Inferior parietal cortex (tissue), 1 donor: ENCODE data around the gene AGBL4.

Experiments used
- DNase-seq: peaks from one replicate; pipeline ENCODE4 v3.0.0-alpha.2; 2016; ENCODE audit errors: extremely low spot score

The AGBL4 gene

DNA sequence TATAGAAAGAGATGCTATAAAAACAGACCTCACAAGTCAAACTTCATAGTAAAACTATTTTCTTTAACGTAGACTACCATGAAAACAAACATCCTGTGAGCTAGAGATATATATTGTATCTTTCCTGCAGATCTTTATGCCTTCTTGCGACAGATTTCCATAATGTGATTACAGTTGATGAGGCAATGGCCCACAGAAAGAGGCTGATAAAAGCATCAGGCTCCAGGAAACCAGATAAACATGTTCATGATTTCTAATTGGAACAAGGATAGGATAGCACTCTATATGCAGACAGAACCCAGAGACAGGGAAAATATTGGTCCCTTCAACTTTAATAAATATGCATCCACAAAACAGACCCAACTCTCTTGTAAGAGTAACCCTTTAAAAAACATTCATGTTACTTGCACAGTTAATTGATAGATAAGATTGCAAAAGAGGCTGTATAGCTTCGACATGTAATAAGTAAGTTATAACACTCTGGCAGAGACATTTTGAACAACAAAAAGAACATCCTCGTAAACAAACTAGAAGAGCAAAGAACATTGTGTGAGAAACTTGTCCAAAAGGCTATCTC, 329.4 kb downstream of the AGBL4 start:
- no peak for DNase-seq

DNA sequence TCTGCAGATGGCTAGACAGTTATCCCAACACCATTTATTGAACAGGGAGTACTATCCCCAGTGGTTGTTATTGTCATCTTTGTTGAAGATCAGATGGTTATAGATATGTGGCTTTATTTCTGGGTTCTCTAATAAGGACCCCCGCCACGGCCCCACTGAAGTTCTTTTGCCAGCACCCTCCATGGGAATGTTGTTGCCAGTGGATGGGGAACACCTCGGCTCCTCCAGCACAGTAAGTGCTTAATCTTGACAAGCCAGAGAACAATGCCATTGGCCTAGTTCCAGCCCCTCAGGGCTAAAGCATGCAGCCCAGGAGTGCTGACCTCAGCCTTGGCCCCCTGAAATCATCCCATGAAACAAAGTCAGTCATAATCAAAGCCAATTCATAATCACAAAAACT, 337.6 kb downstream of the AGBL4 start:
- DNase-seq: no peak

DNA sequence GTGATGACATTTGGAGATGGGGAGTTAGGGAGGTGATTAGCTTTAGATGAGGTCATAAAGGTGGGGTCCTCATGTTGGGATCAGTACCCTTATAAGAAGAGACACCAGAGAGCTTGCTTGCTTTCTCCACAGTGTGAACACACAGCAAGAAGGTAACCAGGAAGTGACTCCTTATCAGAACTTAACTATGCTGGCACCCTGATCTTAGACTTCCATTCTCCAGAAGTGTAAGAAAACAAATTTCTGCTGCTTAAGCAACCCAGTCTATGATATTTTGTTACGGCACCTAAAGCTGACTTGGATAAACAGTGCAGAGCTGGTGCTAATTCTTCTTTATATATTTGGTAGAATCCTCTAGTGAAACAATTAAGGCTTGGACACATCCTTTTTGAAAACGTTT, 346.0 kb downstream of the AGBL4 start:
- no peak for DNase-seq

DNA sequence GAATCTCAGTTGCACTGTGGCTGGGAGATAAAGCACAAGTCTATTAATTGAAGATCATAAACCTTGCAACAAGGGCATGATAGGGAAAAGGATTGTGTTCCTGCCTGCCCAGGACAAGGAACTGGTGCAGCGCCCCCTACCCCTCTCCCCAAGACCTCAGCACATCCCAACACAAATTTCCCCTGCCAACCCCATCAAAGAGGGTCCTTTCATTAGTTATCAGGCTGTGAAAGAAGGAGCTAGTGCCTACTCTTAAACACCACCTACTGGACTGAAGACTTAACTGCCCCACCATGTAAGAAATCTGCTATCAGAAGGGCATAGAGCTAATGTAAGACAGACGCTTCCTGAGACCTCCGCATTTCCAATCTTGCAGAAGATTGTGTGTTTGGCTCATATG, 372.6 kb downstream of the AGBL4 start:
- DNase-seq: no peak

DNA sequence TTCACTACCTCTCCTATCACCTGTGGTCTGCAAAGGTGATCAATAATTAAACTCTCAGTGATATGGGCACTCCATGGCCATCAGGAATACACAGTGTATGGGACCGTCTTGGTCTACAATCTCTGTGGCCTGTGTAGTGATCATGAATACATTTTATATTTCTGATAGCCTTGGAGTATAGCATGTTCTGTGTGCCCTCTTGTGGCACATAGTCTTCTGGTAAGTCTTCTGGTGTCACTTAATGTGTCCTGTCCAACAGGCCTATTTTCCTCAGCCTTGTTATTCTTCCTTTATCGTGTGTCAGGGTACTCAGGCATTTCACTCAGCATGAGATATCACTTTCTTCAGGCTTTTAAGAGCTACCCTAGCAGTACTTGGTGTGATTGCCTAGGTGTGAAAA, 393.6 kb downstream of the AGBL4 start:
- DNase-seq: no peak

DNA sequence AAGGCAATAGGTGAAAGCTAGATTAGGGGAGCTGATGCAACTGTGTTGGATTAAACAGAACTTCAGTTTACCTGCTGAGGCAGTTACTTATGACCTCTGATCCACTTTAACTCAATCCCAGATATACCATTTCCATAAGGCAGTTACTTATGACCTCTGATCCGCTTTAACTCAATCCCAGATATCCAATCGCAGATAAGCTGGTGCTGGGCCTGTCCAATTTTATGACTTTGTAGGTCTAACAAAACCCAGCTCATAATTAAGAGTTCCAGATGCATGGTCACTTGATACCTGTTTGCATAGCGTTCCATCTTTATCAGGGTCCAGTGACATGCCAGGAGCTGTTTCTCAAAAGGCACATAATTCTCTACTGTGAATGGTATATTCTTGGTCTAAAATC, 396.0 kb downstream of the AGBL4 start:
- DNase-seq: no peak

DNA sequence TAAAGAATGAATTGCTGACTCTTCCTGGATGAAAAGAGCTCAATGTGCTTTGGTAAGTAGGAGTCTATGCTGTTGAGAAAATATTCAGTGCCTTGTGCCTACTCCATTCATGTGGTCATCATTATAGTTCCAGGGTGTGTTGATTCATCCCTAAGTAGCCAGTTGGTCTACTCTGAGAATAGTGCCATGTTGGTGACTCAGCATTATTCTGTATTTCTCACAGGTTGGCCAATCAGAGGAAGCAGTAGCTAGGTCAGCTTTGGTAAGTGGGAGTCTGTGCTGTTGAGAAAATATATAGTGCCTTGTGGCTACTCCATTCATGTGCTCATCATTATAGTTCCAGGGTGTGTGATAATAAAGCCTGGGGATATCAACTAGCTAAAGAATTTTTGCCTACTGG, 397.3 kb downstream of the AGBL4 start:
- no peak for DNase-seq

DNA sequence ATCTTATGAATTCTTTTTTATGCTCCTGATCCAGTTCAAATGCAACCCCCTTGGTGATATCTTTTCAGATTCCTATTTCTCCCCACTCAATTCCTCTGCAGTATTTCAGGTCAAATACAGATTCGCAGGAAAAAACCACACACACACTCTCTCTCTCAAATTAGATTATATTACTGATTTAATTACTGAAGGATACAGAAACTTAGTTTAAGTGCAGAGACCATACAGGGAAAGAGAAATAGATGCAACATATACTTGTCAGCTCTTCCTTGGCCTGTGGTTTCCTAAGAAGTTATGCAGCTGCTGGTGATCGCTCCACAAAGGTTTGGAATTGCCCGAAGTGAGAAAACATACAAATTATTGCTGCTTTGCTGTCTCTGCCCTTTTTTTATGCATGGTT, 400.9 kb downstream of the AGBL4 start:
- no peak for DNase-seq

DNA sequence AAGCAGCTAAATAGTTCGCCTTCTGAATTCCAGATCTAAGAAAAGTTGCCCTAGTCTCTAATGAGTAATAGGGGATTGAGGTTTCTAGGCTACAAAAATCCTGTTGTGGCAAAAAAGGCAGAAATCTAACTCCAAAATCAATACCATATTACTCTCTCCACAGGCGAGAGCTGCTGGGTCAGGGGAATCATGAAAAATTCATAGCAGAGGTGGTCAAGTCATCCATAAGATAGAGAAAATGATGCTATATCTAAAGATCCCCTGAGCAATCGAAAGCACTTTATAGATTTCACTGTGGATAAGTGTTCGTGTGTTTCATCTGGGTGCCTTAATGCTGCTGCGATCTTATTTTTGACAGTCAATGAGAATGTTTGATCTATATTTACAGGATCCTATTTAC, 417.7 kb downstream of the AGBL4 start:
- no peak for DNase-seq

DNA sequence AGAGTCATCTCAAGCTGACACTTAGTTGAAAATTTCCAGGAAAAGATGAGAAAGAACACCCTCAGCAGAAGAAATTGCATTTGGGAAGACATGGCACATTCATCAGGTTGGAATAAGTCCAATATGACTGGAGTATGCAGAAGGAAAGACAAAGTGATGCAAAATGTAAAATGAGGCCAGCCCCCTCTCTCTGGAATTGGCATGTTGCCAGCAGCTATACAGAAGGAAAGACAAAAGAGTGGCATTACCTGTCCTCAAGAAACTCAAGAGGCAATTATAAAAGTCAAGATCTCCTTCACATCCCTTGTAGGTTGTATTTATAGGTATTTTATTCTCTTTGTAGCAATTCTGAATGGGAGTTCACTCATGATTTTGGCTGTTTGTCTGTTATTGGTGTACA, 426.3 kb downstream of the AGBL4 start:
- no peak for DNase-seq

DNA sequence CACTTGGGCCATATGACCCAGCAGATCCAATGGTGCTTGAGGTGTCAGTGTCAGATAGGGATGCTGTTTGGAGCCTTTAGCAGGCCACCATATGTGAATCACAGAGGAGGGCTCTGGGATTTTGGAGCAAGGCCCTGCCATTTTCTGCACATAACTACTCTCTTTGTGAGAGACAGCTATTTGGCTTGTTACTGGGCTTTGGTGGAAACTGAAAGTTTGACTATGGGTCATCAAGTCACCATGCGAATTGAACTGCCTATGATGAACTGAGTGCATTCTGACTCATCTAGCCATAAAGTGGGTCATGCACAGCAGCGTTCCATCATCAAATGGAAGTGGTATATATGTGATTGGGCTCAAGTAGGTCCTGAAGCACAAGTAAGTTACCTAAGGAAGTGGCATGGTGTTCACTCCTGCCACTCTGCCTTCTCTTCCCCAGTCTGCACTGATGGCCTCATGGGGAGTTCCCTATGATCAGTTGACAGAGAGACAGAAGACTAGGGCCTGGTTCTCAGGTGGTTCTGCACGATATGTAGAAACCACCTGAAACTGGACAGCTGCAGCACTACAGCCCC, 447.3 kb downstream of the AGBL4 start:
- no peak for DNase-seq

DNA sequence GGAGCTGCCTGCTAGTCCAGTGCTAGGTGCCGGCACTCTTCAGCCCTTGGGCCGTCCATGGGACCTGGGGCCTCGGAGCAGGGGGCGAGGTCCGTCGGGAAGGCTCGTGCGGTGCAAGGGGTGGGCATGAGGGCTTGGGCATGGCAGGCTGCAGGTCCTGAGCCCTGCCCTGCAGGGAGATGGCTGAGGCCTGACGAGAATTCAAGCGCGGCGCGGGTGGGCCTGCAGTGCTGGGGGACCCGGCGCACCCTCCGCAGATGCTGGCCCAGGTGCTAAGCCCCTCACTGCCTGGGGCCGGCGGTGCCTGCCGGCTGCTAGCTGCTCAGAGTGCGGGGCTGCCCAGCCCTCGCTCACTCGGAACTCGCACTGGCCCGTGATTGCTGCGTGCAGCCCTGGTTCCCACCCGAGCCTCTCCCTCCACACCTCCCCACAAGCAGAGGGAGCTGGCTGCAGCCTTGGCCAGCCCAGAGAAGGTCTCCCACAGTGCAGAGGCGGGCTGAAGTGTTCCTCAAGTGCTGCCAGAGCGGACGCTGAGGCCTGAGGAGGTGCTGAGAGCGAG, 467.0 kb downstream of the AGBL4 start:
- DNase-seq: no peak

DNA sequence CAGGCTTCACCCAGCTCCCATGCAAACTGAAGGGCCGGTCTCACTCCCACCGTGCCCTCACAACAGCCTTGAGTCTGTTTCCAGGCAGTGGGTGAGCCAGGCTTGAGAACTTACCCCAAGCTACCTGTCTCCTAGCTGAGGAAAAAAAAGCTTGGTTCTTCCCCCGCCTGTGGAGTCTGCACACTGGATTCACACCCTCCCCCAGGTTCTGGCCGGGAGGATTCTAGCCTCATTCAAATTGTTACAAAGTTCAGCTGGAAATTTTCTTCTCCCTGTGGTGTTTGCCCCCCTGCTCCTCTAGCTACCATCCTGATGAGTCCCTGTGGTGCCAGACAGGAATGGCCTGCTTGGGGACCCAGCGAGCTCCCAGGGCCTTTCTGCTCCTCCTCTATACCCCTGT, 471.7 kb downstream of the AGBL4 start:
- DNase-seq: no peak

DNA sequence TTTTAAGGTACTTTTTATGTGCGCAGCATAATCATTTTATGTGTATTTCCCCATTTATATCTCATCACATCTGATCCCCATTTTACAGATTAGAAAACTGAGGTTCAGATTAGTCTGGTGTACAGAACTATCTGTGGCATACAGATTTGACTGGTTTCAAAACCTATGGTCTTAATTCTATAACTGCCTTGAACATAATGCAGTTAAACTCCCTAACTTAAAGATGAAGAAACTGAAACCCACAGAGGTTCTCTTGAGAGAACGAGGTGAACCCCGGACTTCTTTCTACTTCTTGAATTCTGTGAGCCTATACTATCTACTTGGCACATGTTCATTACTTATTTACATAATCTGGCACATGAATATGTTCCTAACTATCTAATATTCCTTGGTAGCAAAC, 479.1 kb downstream of the AGBL4 start:
- DNase-seq: no peak

DNA sequence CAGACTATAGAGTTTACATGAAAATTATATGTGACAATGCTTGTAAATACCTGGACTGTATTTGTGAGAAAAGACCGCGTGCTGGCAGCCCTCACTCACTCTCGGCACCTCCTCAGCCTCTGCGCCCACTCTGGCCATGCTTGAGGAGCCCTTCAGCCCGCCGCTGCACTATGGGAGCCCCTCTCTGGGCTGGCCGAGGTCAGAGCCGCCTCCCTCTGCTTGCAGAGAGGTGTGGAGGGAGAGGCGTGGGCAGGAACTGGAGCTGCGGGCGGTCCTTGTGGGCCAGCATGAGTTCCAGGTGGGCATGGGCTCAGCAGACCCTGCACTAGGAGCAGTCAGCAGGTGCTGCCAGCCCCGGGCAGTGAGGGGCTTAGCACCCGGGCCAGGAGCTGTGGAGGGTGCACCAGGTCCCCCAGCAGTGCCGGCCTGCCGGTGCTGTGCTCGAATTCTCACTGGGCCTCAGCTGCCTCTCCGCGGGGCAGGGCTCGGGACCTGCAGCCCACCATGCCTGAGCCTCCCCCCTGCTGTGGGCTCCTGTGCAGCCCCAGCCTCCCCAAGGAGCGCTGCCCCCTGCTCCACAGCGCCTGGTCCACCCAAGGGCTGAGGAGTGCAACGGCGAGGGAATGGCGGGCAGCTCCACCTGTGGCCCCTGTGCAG, 482.5 kb downstream of the AGBL4 start:
- no peak for DNase-seq

DNA sequence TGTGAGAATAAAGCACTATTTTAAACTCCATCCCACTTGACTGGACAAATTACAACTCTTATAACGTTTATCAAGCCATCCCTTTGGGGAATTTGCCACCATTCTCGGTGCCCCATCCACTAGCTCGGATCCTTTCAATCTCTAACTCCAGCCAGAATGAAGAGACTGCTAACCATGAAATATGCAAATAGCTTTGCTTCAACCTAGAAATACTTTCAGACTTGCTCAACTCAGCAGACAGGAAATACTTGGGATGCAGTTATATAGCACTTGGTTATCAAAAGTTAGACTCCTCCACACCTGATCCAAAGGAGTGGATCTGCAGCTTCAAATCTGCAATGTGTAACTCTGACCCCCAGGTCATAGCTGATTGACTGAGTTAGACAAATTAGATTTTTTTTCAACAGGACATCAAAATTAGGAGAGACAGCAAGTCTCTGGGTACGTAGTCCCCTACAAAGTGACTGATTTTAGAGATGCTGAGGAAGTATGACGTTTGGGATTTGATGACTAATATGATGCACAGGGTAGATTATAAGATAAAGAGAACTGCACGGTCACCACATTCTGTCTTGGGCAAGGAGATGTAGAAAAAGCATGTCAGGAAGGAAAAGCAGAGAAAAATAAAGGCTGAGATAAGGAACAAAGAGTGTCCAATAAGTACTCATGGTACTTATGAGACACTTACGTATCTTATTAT, 496.0 kb downstream of the AGBL4 start:
- DNase-seq: no peak

DNA sequence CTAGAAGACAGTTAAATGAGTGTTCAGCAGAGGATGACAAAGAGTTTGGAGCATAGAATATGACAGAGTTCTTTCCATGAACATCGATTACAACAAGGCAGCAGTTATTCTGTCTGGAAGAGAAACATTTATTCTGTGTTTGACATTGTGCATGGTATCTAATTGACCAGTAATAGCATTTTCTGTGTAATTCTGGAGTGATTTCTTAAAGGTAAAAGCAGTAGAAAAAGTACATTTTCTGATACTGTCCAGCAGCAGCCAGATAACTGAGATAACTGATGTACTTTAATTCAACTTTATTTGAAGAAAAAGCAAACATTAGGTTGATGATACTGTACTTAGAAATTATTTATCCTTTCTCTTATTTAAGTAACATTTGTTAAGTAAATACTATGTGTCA, 497.1 kb downstream of the AGBL4 start:
- no peak for DNase-seq

DNA sequence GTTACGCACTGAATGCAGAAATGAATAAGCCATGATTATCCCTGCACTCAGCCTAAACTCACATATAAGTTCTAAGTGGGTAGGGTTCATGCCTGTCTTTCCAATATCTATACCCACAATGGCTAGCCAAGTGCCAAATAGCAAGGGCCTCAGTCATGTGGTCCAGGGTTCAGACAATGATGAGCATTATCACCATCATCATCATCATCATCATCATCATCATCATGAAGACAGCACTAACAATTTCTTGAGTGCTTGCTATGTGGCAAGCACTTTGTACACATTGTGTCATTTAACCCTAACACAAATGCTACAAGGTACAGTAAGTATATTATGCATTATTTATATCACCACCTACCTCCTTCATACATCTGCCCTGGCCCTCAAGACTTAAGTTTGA, 500.0 kb downstream of the AGBL4 start:
- DNase-seq: no peak

DNA sequence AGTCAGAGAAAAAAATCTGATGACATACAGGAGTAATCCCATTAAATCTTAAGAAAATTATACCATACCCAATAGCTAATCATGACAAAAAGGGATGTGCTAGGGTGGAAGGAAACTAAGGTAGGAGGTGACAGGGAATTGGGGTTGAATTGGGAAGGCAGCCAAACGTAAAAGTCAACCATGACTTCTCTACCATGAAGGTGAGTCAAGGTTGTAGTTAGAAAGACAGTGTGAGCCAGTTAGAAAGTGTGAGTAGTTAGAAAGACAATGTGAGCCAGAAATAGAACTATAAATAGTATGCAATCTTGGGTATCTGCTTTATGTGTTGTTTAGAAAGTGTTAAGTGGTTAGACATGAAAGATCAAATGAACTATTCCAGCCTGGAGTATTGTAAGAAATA, 556.8 kb downstream of the AGBL4 start:
- no peak for DNase-seq

DNA sequence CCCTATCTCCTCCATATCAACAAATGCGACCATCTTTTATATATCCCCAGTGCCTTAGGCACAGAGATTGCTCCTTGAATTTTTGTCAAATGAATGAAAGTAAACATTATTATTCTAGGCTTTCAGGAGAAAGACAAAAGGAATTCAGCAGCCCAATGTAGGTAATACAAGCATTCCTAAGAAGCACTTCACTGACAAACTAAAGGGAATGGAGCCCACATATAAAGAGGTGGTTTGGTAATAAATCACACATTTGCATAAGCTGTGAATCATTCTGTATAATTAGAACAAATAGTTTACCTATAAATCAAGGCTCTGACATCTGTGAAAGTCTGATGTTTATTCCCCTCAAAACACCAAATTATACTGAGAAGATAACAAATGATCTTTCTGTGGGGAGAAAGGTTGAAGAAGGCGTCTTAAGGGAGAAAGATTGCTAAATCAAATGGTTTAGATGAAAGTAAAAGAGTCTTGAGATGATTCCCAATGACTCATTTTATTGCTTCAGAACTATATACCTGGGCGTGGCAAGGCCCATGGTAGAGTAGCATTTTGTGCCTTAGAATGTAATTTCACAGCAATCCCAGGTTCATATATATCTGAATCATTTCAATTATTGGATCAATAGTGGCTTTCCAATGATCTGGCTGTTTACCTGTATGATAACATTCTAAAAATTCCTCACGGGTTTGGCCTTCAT, 558.1 kb downstream of the AGBL4 start:
- DNase-seq: no peak

DNA sequence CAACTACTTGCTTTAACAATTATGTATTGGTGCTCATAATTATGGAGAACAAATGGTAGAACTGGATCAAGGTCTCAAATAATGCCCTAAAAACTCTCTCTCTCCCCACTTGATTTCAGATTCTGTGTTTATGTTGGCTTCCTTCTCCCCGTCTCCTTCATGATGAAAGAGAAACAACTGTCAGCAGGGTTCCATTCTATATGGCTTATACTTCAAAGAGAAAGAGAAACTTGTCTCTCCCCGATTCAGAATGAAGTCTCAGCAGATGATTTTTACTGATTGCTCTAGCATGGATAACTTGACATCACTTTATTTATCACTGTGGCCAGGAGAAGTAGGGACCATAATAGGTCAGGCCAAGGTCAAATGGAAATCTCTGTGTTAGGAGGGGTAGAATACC, 575.6 kb downstream of the AGBL4 start:
- DNase-seq: no peak

DNA sequence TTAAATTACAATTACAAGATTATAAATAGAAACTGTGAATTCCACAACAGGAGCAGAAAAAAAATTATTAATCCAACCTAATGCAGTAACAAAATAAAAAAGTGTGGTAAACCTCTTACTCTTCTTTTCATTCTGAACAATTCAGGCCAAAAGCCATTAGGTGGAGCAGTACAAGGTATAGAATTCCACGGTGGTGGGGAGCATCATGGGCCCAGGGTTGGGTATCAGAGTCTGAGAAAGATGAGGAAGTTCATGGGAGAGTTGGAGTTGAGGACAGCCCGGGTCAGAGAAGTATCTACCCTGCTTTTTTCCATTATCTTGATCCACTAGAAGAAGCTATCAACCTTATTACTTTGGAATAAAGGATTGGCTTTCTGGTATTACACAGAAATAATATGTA, 586.9 kb downstream of the AGBL4 start:
- DNase-seq: no peak
